Ovary (tissue), 9 donors: ENCODE data around the gene COL28A1. TPM values are rescaled to one million over a fixed set of nuclear protein-coding genes. Genes with fewer than 3 reads are reported as not detected.

Experiments used
- DNase-seq, 5 donors: peaks; one replicate each; pipeline ENCODE4 v3.0.0-alpha.2; 2019 to 2020
- H3K27ac ChIP-seq, 2 donors: fragments of 200-600 bp; one replicate each; pipeline versions ENCODE4 v1.5.1 to v1.8.0; 2019 to 2022
- H3K27me3 ChIP-seq: fragments of 200-600 bp; one replicate; pipeline ENCODE4 v1.8.0; 2022
- H3K36me3 ChIP-seq: fragments of 200-600 bp; sonication (generic); one replicate; pipeline ENCODE4 v1.5.1; 2019
- H3K4me1 ChIP-seq: one replicate; pipeline ENCODE4 v1.8.1; 2013; ENCODE audit warnings: mild to moderate bottlenecking, moderate library complexity; ENCODE audit not compliant: insufficient read depth
- H3K4me3 ChIP-seq: fragments of 200-600 bp; sonication (generic); one replicate; pipeline ENCODE4 v1.5.1; 2017
- H3K9me3 ChIP-seq, 2 donors: fragments of 200-600 bp in 1 of 2; sonication (generic) in 1 of 2; one replicate each; pipeline versions ENCODE4 v1.5.1 to v1.8.1; 2013 to 2019; ENCODE audit warnings: mild to moderate bottlenecking in 1 of 2, moderate library complexity in 1 of 2
- EP300 ChIP-seq: sonication (generic); formaldehyde crosslinking; IDR thresholded peaks from one replicate; pipeline ENCODE4 v1.6.1; 2017; ENCODE audit warnings: antibody characterized with exemption
- POLR2A ChIP-seq: fragments of 450-650 bp; IDR thresholded peaks from one replicate; pipeline ENCODE4 v1.6.1; 2017; ENCODE audit warnings: antibody characterized with exemption, mild to moderate bottlenecking, moderate library complexity
- WGBS, 3 donors: extraction: QIAGEN DNeasy Blood & Tissue Kit in 1 of 3; methylation state at CpG; one replicate each; pipeline versions ENCODE4 v1.1.5 to v1.1.7; 2013 to 2017; 5-methylcytosine and 5-hydroxymethylcytosine counted together
- intact Hi-C, 4 donors: fragments of 100-400 bp; cut with DNase I; formaldehyde crosslinking; loops; one replicate each; pipeline versions ENCODE4 v1.11.0 to v1.15.1; 2022 to 2023
- polyA plus RNA-seq, 2 donors: library from polyadenylated mRNA; stranded (reverse); fragments of 200-250 nt in 1 of 2; fragments of 350-450 nt in 1 of 2; fragmentation: Illumina TruSeq in 1 of 2; extraction: RNeasy Lipid Tissue Mini Kit (QIAGEN cat#74804) in 1 of 2; gene quantifications; one replicate each; pipeline ENCODE4 v1.2.3, GENCODE V29; 2013 to 2014
- total RNA-seq, 7 donors: library from RNA; depleted of rRNA in 2 of 7; stranded (reverse); fragments of >200 nt in 2 of 7; fragmentation: NEBNext Ultra II Directional in 3 of 7; extraction: Animal tissue kit (Norgen Biotek cat#: 25700) in 3 of 7; gene quantifications; one replicate each; pipeline versions ENCODE4 v1.1.0 to v1.2.4, GENCODE V29; 2016 to 2023
- TF ChIP-seq, protein P1 (sequence below), 3 donors: fragments of 450-650 bp in 2 of 3; fragments of 200-600 bp in 1 of 3; IDR thresholded peaks; one replicate each; pipeline versions ENCODE4 v1.5.1 to v1.8.0; 2016 to 2022; ENCODE audit warnings: antibody characterized with exemption in 3 of 3, mild to moderate bottlenecking in 1 of 3
- donor health status: DM: no; HTN: no; CAD: no; lungs with moderate emphysema.
- donor health status: DM: no; HTN: no; CAD: no.
- donor health status: Bipolar disorder and iron deficiency.
- donor health status: DM: yes; HTN: yes; CAD: no.
- donor health status: DM: no; HTN: no; CAD: no.
- donor health status: DM: yes; HTN: yes; CAD: no.

COL28A1 gene
- total and polyA plus RNA-seq, 9 donors, result 0.29 to 4.2 (median 1.4) TPM

- intact Hi-C loops, result no loop called here
- TF ChIP-seq, protein P1, sequence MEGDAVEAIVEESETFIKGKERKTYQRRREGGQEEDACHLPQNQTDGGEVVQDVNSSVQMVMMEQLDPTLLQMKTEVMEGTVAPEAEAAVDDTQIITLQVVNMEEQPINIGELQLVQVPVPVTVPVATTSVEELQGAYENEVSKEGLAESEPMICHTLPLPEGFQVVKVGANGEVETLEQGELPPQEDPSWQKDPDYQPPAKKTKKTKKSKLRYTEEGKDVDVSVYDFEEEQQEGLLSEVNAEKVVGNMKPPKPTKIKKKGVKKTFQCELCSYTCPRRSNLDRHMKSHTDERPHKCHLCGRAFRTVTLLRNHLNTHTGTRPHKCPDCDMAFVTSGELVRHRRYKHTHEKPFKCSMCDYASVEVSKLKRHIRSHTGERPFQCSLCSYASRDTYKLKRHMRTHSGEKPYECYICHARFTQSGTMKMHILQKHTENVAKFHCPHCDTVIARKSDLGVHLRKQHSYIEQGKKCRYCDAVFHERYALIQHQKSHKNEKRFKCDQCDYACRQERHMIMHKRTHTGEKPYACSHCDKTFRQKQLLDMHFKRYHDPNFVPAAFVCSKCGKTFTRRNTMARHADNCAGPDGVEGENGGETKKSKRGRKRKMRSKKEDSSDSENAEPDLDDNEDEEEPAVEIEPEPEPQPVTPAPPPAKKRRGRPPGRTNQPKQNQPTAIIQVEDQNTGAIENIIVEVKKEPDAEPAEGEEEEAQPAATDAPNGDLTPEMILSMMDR (IDR thresholded peaks at IDR 0.05), result no peak
- TF ChIP-seq EP300 (no peak), POLR2A (no peak)
- Histone ChIP-seq H3K36me3 (no peaks in the 10 kb centered on the region), H3K27ac (no peak overlapping the region), H3K4me1 (peaks cover 1% of the 10 kb centered on the region), H3K4me3 (no peak overlapping the region), H3K9me3 (no peaks in the 10 kb centered on the region), H3K27me3 (no peaks in the 10 kb centered on the region)
- 27 to 37% (median 28%) methylated on average over 5 of the region's 5 CpGs for WGBS, 3 donors
- no peak for DNase-seq
These were observed 96.8 kb downstream of the COL28A1 start for GRCh38 chr7:7438851-7439250.

- no peak for DNase-seq
- H3K4me1 ChIP-seq, result peaks cover 1% of the 10 kb centered on the region
- H3K27ac ChIP-seq, result no peak overlapping the region
- H3K36me3 ChIP-seq, result no peaks in the 10 kb centered on the region
- no peak for TF ChIP-seq EP300
- TF ChIP-seq POLR2A, result no peak
- TF ChIP-seq, protein P1 (IDR thresholded peaks at IDR 0.05), result no peak
- no peaks in the 10 kb centered on the region for H3K27me3 ChIP-seq
- no peaks in the 10 kb centered on the region for H3K9me3 ChIP-seq
- WGBS, 3 donors, result 47 to 87% (median 85%) methylated on average over 1 of the region's 1 CpG
- intact Hi-C loops, result no loop called here
- no peak overlapping the region for H3K4me3 ChIP-seq
These were observed 99.7 kb downstream of the COL28A1 start for GRCh38 chr7:7435978-7436377.

DNA sequence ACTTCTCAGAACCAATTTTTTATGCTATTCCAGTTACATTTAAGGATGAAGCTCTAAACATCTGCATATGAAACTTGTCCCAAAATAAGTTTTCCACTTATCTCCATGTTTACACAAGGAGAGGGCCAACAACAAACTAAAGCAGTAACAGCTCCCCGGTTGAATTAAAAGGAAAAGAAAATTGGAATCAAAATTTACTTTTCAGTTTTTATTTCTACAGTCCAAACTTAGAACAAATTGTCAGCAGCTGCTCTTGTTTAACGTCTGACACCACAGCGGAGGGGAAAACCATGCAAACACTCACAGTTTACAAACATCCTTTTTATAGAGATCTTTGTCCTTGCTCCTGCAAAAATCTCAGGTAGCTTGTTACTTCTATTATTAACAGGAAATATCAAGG lies 101.3 kb downstream of the COL28A1 start:
- Histone ChIP-seq H3K36me3 (no peaks in the 10 kb centered on the region), H3K27ac (no peak overlapping the region), H3K4me1 (peaks cover 1% of the 10 kb centered on the region), H3K9me3 (no peaks in the 10 kb centered on the region), H3K27me3 (no peaks in the 10 kb centered on the region), H3K4me3 (no peak overlapping the region)
- no peak for DNase-seq
- no peak for TF ChIP-seq EP300
- TF ChIP-seq, protein P1 (IDR thresholded peaks at IDR 0.05), result no peak
- TF ChIP-seq POLR2A, result no peak
- WGBS, 3 donors, result 4 to 10% (median 5%) methylated on average over 3 of the region's 3 CpGs
- intact Hi-C loops, result no loop called here

DNA sequence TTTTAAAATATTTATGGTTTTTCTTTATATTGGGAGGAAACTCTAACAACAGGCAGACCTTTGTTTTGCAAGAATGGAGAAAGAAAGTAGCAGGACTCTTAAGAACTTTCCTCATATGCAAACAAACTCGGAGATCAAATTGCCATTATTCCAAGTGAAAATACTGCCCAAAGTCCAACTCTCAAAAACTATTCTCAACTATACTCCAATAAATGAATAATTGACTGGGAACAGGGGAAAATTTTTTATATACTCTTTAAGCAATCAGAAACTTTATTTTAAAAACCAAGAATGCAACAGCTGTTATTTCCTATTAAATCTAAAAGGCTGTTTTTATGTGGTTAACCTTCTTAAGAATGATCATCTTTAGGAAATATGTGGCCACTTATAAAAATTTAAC lies 101.9 kb downstream of the COL28A1 start:
- no peak for TF ChIP-seq POLR2A
- TF ChIP-seq, protein P1 (IDR thresholded peaks at IDR 0.05), result no peak
- no peak for TF ChIP-seq EP300
- intact Hi-C loops, result no loop called here
- no peaks in the 10 kb centered on the region for H3K27me3 ChIP-seq
- H3K36me3 ChIP-seq, result no peaks in the 10 kb centered on the region
- DNase-seq, result no peak
- H3K27ac ChIP-seq, result no peak overlapping the region
- H3K4me3 ChIP-seq, result no peak overlapping the region
- WGBS, 3 donors, result 8 to 17% (median 14%) methylated on average over 1 of the region's 1 CpG
- no peaks in the 10 kb centered on the region for H3K9me3 ChIP-seq
- peaks cover 1% of the 10 kb centered on the region for H3K4me1 ChIP-seq
